HepG2 (cell line): ENCODE results near the gene PLXNA4. TPM values are rescaled to one million over a fixed set of nuclear protein-coding genes. Genes with fewer than 3 reads are reported as not detected.

Experiments
- ASH2L ChIP-seq: fragments of 300-600, 200-600 bp; sonication (generic); IDR thresholded peaks from 2 replicates; pipeline ENCODE4 v1.7.0; 2017; ENCODE audit warnings: low read depth, mild to moderate bottlenecking, moderate library complexity, mixed read lengths, low read length; ENCODE audit not compliant: insufficient read length
- CHD4 ChIP-seq: fragments of 200-600 bp; sonication (generic); IDR thresholded peaks from 2 replicates; pipeline ENCODE4 v1.7.0; 2017; ENCODE audit warnings: mild to moderate bottlenecking, low read length, borderline replicate concordance
- GATAD2A ChIP-seq: IDR thresholded peaks from 2 replicates; pipeline ENCODE4 v1.6.1; 2016
- GFI1 ChIP-seq: sonication (generic); formaldehyde crosslinking; IDR thresholded peaks from 2 replicates; pipeline ENCODE4 v1.5.0; 2020; ENCODE audit warnings: missing genetic modification reagents, mild to moderate bottlenecking, borderline replicate concordance
- HNF4G ChIP-seq, 2 experiments: sonication (generic) in 1 of 2; formaldehyde crosslinking in 1 of 2; IDR thresholded peaks; 2 replicates each; pipeline versions ENCODE4 v1.4.0 to v1.6.1; 2011 to 2020; ENCODE audit warnings: borderline replicate concordance in 2 of 2, low read depth in 2 of 2, mild to moderate bottlenecking in 2 of 2, low read length in 1 of 2, missing genetic modification reagents in 1 of 2, moderate library complexity in 1 of 2
- NFYC ChIP-seq: IDR thresholded peaks from 2 replicates; pipeline ENCODE4 v1.6.1; 2016; ENCODE audit warnings: missing genetic modification reagents, missing compliant biosample characterization
- WIZ ChIP-seq: sonication (generic); formaldehyde crosslinking; IDR thresholded peaks from 2 replicates; pipeline ENCODE4 v1.5.1; 2020; ENCODE audit warnings: mild to moderate bottlenecking, missing genetic modification reagents
- ZFP36L2 ChIP-seq: sonication (generic); formaldehyde crosslinking; IDR thresholded peaks from 2 replicates; pipeline ENCODE4 v1.4.0; 2020; ENCODE audit warnings: missing genetic modification reagents
- ZIK1 ChIP-seq: sonication (generic); formaldehyde crosslinking; IDR thresholded peaks from 2 replicates; pipeline ENCODE4 v1.5.0; 2020; ENCODE audit warnings: mild to moderate bottlenecking, low read depth, missing genetic modification reagents, borderline replicate concordance
- ZNF234 ChIP-seq: sonication (generic); formaldehyde crosslinking; conservative IDR thresholded peaks from 2 replicates; pipeline ENCODE4 v1.5.1; 2020; ENCODE audit warnings: mild to moderate bottlenecking, missing genetic modification reagents
- ZNF703 ChIP-seq: sonication (generic); formaldehyde crosslinking; IDR thresholded peaks from 2 replicates; pipeline ENCODE4 v1.5.1; 2020; ENCODE audit warnings: missing genetic modification reagents, mild to moderate bottlenecking, moderate library complexity, borderline replicate concordance
- ZNF746 ChIP-seq: sonication (generic); formaldehyde crosslinking; IDR thresholded peaks from 2 replicates; pipeline ENCODE4 v1.8.0; 2022; ENCODE audit warnings: mild to moderate bottlenecking, missing genetic modification reagents
- ZNF768 ChIP-seq: sonication (generic); formaldehyde crosslinking; IDR thresholded peaks from 2 replicates; pipeline ENCODE4 v1.4.0; 2020; ENCODE audit warnings: missing genetic modification reagents
- ZSCAN31 ChIP-seq: sonication (generic); formaldehyde crosslinking; IDR thresholded peaks from 2 replicates; pipeline ENCODE4 v1.5.0; 2020; ENCODE audit warnings: low read depth, mild to moderate bottlenecking, missing genetic modification reagents
- polyA plus RNA-seq, 8 experiments: library from polyadenylated mRNA; depleted of rRNA in 3 of 8; stranded (reverse) in 7 of 8; unstranded in 1 of 8; fragments of >200 nt; fragmentation: Illumina TruSeq in 4 of 8; extraction: Trizol in 4 of 8; gene quantifications; 2 replicates each; pipeline versions ENCODE4 v1.2.1 to v1.2.3, GENCODE V29; 2011 to 2016; ENCODE audit warnings: low read depth in 4 of 8, missing spikeins in 1 of 8, mixed read lengths in 1 of 8; ENCODE audit not compliant: insufficient read depth in 1 of 8
- total RNA-seq, 5 experiments: library from RNA; depleted of rRNA; stranded (reverse); fragments of >200 nt; fragmentation: Illumina TruSeq; extraction: Trizol; gene quantifications; 2 replicates each; pipeline ENCODE4 v1.2.3, GENCODE V29; 2016; ENCODE audit warnings: low read depth in 1 of 5
- TF ChIP-seq, protein P1 (sequence below): sonication (generic); formaldehyde crosslinking; IDR thresholded peaks from 2 replicates; pipeline ENCODE4 v1.4.0; 2020; ENCODE audit warnings: mild to moderate bottlenecking, missing genetic modification reagents
- TF ChIP-seq, protein P2 (sequence below): IDR thresholded peaks from 2 replicates; pipeline ENCODE4 v1.6.1; 2016; ENCODE audit warnings: missing compliant biosample characterization, missing genetic modification reagents, borderline replicate concordance
- TF ChIP-seq, protein P3 (sequence below): sonication (generic); formaldehyde crosslinking; IDR thresholded peaks from 2 replicates; pipeline ENCODE4 v1.5.0; 2020; ENCODE audit warnings: mild to moderate bottlenecking, missing genetic modification reagents, moderate library complexity
- TF ChIP-seq, protein P4 (sequence below): sonication (generic); formaldehyde crosslinking; IDR thresholded peaks from 2 replicates; pipeline ENCODE4 v1.4.0; 2020; ENCODE audit warnings: mild to moderate bottlenecking, low read depth, missing genetic modification reagents

The PLXNA4 gene
- total and polyA plus RNA-seq, 2 of the 13 experiments (the other 11 are each of a cell fraction or from before 2014, with no cell fraction given), result 0.01 to 0.04 TPM

DNA sequence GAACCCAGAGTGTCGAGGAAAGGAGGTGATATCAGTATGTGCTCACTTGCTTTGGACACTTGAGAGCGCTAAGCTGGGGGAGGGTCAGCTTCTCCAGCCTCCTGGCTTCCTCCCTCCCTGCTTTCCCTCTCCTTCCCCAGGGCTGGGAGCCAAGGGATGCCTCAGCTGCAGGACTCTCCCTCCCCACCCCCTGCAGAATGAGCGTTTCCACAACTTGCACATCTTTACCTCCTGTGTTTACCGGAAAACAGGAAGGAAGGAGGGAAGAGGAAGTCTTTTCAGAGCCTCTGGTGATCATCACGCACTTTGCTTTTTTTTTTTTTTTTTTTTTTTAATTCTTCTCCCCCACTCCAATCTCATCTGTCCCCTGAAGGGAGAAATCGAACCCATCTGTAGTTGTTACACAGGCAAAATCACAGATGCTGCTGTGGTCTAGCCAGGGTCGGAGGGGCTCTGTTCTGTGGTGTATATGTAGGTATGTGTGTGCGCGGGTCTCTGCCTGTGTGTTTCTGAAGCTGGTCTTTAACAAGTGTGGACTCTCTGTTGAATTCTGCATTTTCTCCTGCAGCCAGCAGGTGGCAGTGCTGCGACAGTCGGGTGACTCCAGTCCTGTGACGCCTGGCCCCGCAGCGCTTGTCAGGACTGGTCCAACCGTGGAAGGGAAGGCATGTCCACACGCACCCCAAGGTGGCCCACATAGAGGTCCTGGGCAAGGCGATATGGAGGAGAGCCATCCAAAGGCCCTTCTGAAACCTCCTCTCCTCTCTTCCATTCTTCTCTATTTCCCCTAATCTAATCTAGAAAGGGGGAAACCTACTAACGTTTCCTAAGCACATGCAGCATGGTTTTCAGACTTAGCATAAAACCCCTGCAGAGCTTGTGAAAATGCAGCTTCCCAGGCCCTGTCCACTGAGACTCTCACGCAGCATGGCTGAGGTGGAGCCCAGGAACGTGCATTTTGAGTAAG, 257.6 kb downstream of the PLXNA4 start (continued):
- TF ChIP-seq, protein P1, sequence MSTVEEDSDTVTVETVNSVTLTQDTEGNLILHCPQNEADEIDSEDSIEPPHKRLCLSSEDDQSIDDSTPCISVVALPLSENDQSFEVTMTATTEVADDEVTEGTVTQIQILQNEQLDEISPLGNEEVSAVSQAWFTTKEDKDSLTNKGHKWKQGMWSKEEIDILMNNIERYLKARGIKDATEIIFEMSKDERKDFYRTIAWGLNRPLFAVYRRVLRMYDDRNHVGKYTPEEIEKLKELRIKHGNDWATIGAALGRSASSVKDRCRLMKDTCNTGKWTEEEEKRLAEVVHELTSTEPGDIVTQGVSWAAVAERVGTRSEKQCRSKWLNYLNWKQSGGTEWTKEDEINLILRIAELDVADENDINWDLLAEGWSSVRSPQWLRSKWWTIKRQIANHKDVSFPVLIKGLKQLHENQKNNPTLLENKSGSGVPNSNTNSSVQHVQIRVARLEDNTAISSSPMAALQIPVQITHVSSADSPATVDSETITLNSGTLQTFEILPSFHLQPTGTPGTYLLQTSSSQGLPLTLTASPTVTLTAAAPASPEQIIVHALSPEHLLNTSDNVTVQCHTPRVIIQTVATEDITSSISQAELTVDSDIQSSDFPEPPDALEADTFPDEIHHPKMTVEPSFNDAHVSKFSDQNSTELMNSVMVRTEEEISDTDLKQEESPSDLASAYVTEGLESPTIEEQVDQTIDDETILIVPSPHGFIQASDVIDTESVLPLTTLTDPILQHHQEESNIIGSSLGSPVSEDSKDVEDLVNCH (CRISPR knock-in tag), result no peak
- no peak for TF ChIP-seq ASH2L
- TF ChIP-seq ZNF746 (CRISPR knock-in tag), result no peak
- no peak for TF ChIP-seq ZSCAN31 (CRISPR knock-in tag)
- TF ChIP-seq ZNF234, result no peak
- TF ChIP-seq ZNF768 (CRISPR knock-in tag), result peak; percentile 39; the same call in 1 of the 2 replicates
- TF ChIP-seq GATAD2A, result no peak
- TF ChIP-seq NFYC (CRISPR knock-in tag), result no peak
- TF ChIP-seq, protein P2, sequence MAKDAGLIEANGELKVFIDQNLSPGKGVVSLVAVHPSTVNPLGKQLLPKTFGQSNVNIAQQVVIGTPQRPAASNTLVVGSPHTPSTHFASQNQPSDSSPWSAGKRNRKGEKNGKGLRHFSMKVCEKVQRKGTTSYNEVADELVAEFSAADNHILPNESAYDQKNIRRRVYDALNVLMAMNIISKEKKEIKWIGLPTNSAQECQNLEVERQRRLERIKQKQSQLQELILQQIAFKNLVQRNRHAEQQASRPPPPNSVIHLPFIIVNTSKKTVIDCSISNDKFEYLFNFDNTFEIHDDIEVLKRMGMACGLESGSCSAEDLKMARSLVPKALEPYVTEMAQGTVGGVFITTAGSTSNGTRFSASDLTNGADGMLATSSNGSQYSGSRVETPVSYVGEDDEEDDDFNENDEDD (CRISPR knock-in tag), result no peak
- TF ChIP-seq WIZ (CRISPR knock-in tag), result no peak
- no peak for TF ChIP-seq ZFP36L2
- no peak for TF ChIP-seq HNF4G (IDR thresholded peaks at IDR 0.05; ENCODE audit: borderline replicate concordance, low read depth, low read length)
- no peak for TF ChIP-seq HNF4G (CRISPR knock-in tag; IDR thresholded peaks at IDR 0.05; ENCODE audit: borderline replicate concordance, low read depth)
- TF ChIP-seq, protein P3, sequence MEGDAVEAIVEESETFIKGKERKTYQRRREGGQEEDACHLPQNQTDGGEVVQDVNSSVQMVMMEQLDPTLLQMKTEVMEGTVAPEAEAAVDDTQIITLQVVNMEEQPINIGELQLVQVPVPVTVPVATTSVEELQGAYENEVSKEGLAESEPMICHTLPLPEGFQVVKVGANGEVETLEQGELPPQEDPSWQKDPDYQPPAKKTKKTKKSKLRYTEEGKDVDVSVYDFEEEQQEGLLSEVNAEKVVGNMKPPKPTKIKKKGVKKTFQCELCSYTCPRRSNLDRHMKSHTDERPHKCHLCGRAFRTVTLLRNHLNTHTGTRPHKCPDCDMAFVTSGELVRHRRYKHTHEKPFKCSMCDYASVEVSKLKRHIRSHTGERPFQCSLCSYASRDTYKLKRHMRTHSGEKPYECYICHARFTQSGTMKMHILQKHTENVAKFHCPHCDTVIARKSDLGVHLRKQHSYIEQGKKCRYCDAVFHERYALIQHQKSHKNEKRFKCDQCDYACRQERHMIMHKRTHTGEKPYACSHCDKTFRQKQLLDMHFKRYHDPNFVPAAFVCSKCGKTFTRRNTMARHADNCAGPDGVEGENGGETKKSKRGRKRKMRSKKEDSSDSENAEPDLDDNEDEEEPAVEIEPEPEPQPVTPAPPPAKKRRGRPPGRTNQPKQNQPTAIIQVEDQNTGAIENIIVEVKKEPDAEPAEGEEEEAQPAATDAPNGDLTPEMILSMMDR, result peak; percentile 90
- no peak for TF ChIP-seq ZIK1 (CRISPR knock-in tag)
- no peak for TF ChIP-seq GFI1
- TF ChIP-seq ZNF703, result no peak
- no peak for TF ChIP-seq CHD4
- TF ChIP-seq, protein P4, sequence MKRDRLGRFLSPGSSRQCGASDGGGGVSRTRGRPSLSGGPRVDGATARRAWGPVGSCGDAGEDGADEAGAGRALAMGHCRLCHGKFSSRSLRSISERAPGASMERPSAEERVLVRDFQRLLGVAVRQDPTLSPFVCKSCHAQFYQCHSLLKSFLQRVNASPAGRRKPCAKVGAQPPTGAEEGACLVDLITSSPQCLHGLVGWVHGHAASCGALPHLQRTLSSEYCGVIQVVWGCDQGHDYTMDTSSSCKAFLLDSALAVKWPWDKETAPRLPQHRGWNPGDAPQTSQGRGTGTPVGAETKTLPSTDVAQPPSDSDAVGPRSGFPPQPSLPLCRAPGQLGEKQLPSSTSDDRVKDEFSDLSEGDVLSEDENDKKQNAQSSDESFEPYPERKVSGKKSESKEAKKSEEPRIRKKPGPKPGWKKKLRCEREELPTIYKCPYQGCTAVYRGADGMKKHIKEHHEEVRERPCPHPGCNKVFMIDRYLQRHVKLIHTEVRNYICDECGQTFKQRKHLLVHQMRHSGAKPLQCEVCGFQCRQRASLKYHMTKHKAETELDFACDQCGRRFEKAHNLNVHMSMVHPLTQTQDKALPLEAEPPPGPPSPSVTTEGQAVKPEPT (CRISPR knock-in tag), result no peak
- TF ChIP-seq, all 625 proteins: peak for 14
